ENCODE results near the gene ACIN1.

Gene ACIN1

GRCh38 chr14:23076785-23077408 lies 18.0 kb downstream of the ACIN1 start:
- DNase-seq, result no peak

- DNase-seq, result no peak
These were observed 20.0 kb downstream of the ACIN1 start for GRCh38 chr14:23074906-23075305.

- DNase-seq, result no peak
These were observed 22.9 kb downstream of the ACIN1 start for GRCh38 chr14:23071921-23072539.

- DNase-seq, result no peak
These were observed 23.6 kb downstream of the ACIN1 start for GRCh38 chr14:23071244-23071920.

GRCh38 chr14:23070262-23071129 lies 24.4 kb downstream of the ACIN1 start:
- no peak for DNase-seq

GRCh38 chr14:23069413-23069806 lies 25.5 kb downstream of the ACIN1 start:
- no peak for DNase-seq

GRCh38 chr14:23068789-23069412 lies 26.0 kb downstream of the ACIN1 start:
- no peak for DNase-seq

GRCh38 chr14:23067847-23068788 lies 26.8 kb downstream of the ACIN1 start:
- no peak for DNase-seq

GRCh38 chr14:23066855-23067744 lies 27.8 kb downstream of the ACIN1 start:
- DNase-seq, result no peak

- no peak for DNase-seq
These were observed 28.6 kb downstream of the ACIN1 start for GRCh38 chr14:23066368-23066767.

- DNase-seq, result no peak
These were observed 31.3 kb downstream of the ACIN1 start for GRCh38 chr14:23063601-23064000.

- DNase-seq, result no peak
These were observed 32.9 kb downstream of the ACIN1 start for GRCh38 chr14:23062002-23062401.

GRCh38 chr14:23060536-23061260 lies 34.2 kb downstream of the ACIN1 start:
- no peak for DNase-seq

GRCh38 chr14:23058654-23059504 lies 36.1 kb downstream of the ACIN1 start:
- DNase-seq, result no peak

- no peak for DNase-seq
These were observed 36.9 kb downstream of the ACIN1 start for GRCh38 chr14:23057757-23058653.

GRCh38 chr14:23056956-23057756 lies 37.8 kb downstream of the ACIN1 start, which contains the start of gene CDH24:
Gene CDH24, minus strand, starts transcription at chr14:23057520. Its CDS starts 1,787 bp downstream, at chr14:23055733.
- DNase-seq, result no peak

Data from midbrain (tissue), 1 donor.